Liver (tissue), 3 donors: ENCODE measurements around the gene PKP4.

Experiments
- ATF3 ChIP-seq: IDR thresholded peaks from 2 replicates; pipeline ENCODE4 v1.6.1; 2016; ENCODE audit warnings: antibody characterized with exemption
- CTCF ChIP-seq: fragments of 150-350 bp; IDR thresholded peaks from 2 replicates; pipeline ENCODE4 v1.5.1; 2017; ENCODE audit warnings: improper control_type of control experiment, low read depth, low read length; ENCODE audit not compliant: missing input control
- GABPA ChIP-seq, 2 donors: IDR thresholded peaks in 1 of 2; conservative IDR thresholded peaks in 1 of 2; 2 replicates each; pipeline ENCODE4 v1.6.1; 2016; ENCODE audit warnings: antibody characterized with exemption in 2 of 2, mild to moderate bottlenecking in 1 of 2, moderate library complexity in 1 of 2
- HNF4A ChIP-seq, 2 donors: conservative IDR thresholded peaks; 2 replicates each; pipeline ENCODE4 v1.6.1; 2016; ENCODE audit warnings: antibody characterized with exemption in 2 of 2, mild to moderate bottlenecking in 2 of 2
- HNF4G ChIP-seq: IDR thresholded peaks from 2 replicates; pipeline ENCODE4 v1.6.1; 2016; ENCODE audit warnings: antibody characterized with exemption
- JUND ChIP-seq, 2 donors: IDR thresholded peaks; 2 replicates each; pipeline ENCODE4 v1.6.1; 2016; ENCODE audit warnings: antibody characterized with exemption in 2 of 2
- MAX ChIP-seq: IDR thresholded peaks from 2 replicates; pipeline ENCODE4 v1.6.1; 2016; ENCODE audit warnings: antibody characterized with exemption
- RAD21 ChIP-seq, 2 donors: IDR thresholded peaks; 2 replicates each; pipeline ENCODE4 v1.6.1; 2016; ENCODE audit warnings: antibody characterized with exemption in 2 of 2, mild to moderate bottlenecking in 2 of 2
- REST ChIP-seq: IDR thresholded peaks from 2 replicates; pipeline ENCODE4 v1.6.1; 2016; ENCODE audit warnings: antibody characterized with exemption, mild to moderate bottlenecking
- RXRA ChIP-seq, 2 donors: IDR thresholded peaks; 2 replicates each; pipeline ENCODE4 v1.6.1; 2017 to 2018; ENCODE audit warnings: antibody characterized with exemption in 2 of 2, mild to moderate bottlenecking in 1 of 2
- SP1 ChIP-seq: IDR thresholded peaks from 2 replicates; pipeline ENCODE4 v1.6.1; 2018; ENCODE audit warnings: antibody characterized with exemption, mild to moderate bottlenecking
- YY1 ChIP-seq: IDR thresholded peaks from 2 replicates; pipeline ENCODE4 v1.6.1; 2016; ENCODE audit warnings: antibody characterized with exemption, mild to moderate bottlenecking
- ZBTB33 ChIP-seq: IDR thresholded peaks from 2 replicates; pipeline ENCODE4 v1.6.1; 2016; ENCODE audit warnings: antibody characterized with exemption
- donor health status: healthy.
- donor health status: healthy.

GRCh38 chr2:158676295-158676694 is 219.5 kb downstream of the PKP4 start:
- TF ChIP-seq CTCF = no peak
- no peak for TF ChIP-seq HNF4G
- TF ChIP-seq RAD21 (IDR thresholded peaks at IDR 0.05) = no peak
- no peak for TF ChIP-seq ZBTB33
- TF ChIP-seq MAX = no peak
- TF ChIP-seq RXRA (IDR thresholded peaks at IDR 0.05) = no peak
- no peak for TF ChIP-seq JUND (IDR thresholded peaks at IDR 0.05)
- TF ChIP-seq SP1 = no peak
- TF ChIP-seq REST = no peak
- TF ChIP-seq ATF3 = no peak
- TF ChIP-seq HNF4A (conservative IDR thresholded peaks at IDR 0.05) = no peak
- no peak for TF ChIP-seq GABPA (IDR thresholded peaks at IDR 0.05 in 1 of 2, conservative IDR thresholded peaks at IDR 0.05 in 1 of 2)
- no peak for TF ChIP-seq YY1
